HUES64 (cell line): Measurements from ENCODE around the gene CYP24A1.

Experiments
- H3K27ac ChIP-seq: 2 replicates; pipeline ENCODE4 v1.7.0; 2013; ENCODE audit warnings: low read depth, low read length, inconsistent platforms
- H3K27me3 ChIP-seq: 2 replicates; pipeline ENCODE4 v1.6.1; 2013; ENCODE audit warnings: mild to moderate bottlenecking, low read length; ENCODE audit not compliant: insufficient read depth
- H3K36me3 ChIP-seq: 2 replicates; pipeline ENCODE4 v1.6.1; 2013; ENCODE audit warnings: mild to moderate bottlenecking, low read length; ENCODE audit not compliant: insufficient read depth
- H3K4me1 ChIP-seq: 2 replicates; pipeline ENCODE4 v1.6.1; 2013; ENCODE audit warnings: mild to moderate bottlenecking, low read length, moderate library complexity; ENCODE audit not compliant: insufficient read depth
- H3K4me3 ChIP-seq: 2 replicates; pipeline ENCODE4 v1.5.1; 2013; ENCODE audit warnings: mild to moderate bottlenecking, low read length, moderate library complexity
- H3K9ac ChIP-seq: 2 replicates; pipeline ENCODE4 v1.6.1; 2013; ENCODE audit warnings: mild to moderate bottlenecking, low read depth, low read length
- H3K9me3 ChIP-seq: 2 replicates; pipeline ENCODE4 v1.6.1; 2013; ENCODE audit warnings: low read depth, low read length; ENCODE audit not compliant: insufficient read depth
- WGBS: fragments of 150-250, 120-280 bp; methylation state at CpG from one replicate; pipeline ENCODE4 v1.1.7; 2013; ENCODE audit warnings: missing lambda C conversion rate; 5-methylcytosine and 5-hydroxymethylcytosine counted together

Gene CYP24A1

DNA sequence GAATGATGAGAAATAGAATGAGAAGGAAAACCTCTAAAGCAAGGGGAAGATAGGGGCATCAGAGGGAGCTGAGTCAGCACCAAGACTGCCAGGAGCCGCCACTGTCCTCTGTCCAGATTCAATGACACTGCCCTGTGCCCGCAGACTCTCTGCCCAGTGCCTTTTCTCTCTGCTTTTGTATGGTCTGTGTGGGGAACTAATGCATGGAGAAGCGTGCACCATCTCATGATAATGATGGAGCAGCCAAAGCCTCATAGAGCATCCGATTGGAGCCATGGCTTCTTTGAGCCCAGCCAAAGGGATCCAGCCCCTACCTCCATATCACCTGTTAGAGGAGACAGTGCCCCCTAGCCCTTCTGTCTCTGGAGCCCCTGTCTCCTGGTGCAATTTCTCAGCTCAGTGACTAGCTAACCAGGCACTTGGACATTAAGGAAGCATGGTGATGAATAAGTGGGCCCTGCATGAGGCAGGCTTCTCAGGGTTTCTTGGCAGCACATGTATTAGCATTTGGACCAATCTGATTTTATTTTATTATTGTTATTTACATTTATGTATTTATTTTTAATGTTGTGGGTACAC lies 27.6 kb upstream of the CYP24A1 start:
- Histone ChIP-seq H3K4me3 (no peak overlapping the region), H3K36me3 (no peaks in the 10 kb centered on the region), H3K9me3 (no peaks in the 10 kb centered on the region), H3K27me3 (no peaks in the 10 kb centered on the region), H3K9ac (no peak overlapping the region), H3K27ac (no peak overlapping the region), H3K4me1 (peaks cover 3% of the 10 kb centered on the region; the same call in 1 of the 2 replicates)
- 81% methylated on average over 4 of the region's 4 CpGs for WGBS

DNA sequence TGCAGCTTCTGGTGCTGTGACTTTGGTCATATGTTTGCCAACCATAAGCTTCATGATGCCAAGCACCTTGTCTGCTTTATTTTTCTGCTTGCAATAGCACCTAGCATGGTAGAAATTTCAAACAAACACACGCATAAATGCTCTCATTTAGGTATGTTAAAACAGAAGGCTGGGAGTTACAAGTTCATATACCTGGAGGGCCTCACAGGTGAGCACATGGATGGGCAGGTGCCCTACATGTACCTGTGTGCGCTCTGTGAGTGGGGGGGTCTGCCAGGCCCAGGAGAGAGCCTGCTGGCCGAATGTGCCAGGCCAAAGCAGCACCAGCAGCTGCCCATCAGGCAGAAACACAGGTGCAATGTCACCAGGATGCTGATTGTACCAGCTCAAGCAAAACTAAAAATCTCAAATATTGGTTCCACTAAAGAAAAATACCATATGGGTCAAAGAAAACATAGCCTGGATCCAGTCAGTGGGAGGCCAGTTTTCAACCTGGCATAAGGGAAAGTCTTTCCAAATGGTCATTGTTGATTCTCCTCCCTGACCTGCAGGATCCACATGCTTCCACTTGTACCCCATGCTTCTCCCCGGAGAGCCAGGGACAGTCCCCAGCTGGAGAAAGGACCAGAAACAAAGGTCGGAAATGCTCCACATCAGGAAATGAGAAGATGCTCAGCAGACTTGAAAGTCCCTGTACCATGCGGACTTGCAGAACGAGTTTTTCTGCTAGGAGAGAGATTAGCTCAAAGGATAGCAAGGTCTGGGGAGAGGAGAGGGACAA lies 26.9 kb upstream of the CYP24A1 start:
- 88% methylated on average over 7 of the region's 7 CpGs for WGBS
- Histone ChIP-seq H3K9ac (no peak overlapping the region), H3K27me3 (no peaks in the 10 kb centered on the region), H3K4me1 (peaks cover 3% of the 10 kb centered on the region; the same call in 1 of the 2 replicates), H3K9me3 (no peaks in the 10 kb centered on the region), H3K36me3 (no peaks in the 10 kb centered on the region), H3K27ac (no peak overlapping the region), H3K4me3 (no peak overlapping the region)

DNA sequence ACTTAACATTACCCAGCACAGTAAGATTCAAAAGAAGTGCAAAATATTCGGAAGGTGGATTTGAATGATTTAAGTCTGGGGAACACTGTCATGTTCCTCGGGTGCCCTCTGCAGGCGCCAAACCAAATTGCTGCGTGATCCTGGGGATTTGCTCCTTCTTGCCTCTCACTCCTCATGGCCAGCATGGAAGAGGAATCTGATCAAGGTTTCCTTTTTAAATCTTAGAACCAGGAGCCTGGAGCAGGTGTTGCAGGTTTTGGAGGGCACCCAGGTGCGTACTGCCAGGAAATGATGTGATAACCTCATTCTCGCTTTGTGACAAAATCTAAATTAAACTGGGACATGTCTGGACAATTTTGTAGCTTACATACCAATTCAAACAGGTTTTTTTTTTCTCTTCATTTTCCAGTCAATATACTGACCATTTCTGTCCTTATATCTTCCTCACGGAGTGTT lies 26.0 kb upstream of the CYP24A1 start:
- Histone ChIP-seq H3K4me1 (peaks cover 3% of the 10 kb centered on the region; the same call in 1 of the 2 replicates), H3K4me3 (no peak overlapping the region), H3K36me3 (no peaks in the 10 kb centered on the region), H3K27me3 (no peaks in the 10 kb centered on the region), H3K27ac (no peak overlapping the region), H3K9me3 (no peaks in the 10 kb centered on the region), H3K9ac (no peak overlapping the region)
- WGBS, result 24% methylated on average over 6 of the region's 7 CpGs

GRCh38 chr20:54199283-54199682 lies 25.5 kb upstream of the CYP24A1 start:
- peaks cover 3% of the 10 kb centered on the region; the same call in 1 of the 2 replicates for H3K4me1 ChIP-seq
- no peaks in the 10 kb centered on the region for H3K9me3 ChIP-seq
- H3K4me3 ChIP-seq, result no peak overlapping the region
- H3K36me3 ChIP-seq, result no peaks in the 10 kb centered on the region
- no peak overlapping the region for H3K27ac ChIP-seq
- no peaks in the 10 kb centered on the region for H3K27me3 ChIP-seq
- 81% methylated on average over 6 of the region's 6 CpGs for WGBS
- no peak overlapping the region for H3K9ac ChIP-seq

GRCh38 chr20:54197621-54198604 lies 24.1 kb upstream of the CYP24A1 start:
- no peaks in the 10 kb centered on the region for H3K27me3 ChIP-seq
- H3K36me3 ChIP-seq, result no peaks in the 10 kb centered on the region
- H3K9ac ChIP-seq, result no peak overlapping the region
- H3K4me3 ChIP-seq, result no peak overlapping the region
- H3K9me3 ChIP-seq, result no peaks in the 10 kb centered on the region
- H3K27ac ChIP-seq, result no peak overlapping the region
- WGBS, result 87% methylated on average over 10 of the region's 13 CpGs
- H3K4me1 ChIP-seq, result peaks cover 3% of the 10 kb centered on the region; the same call in 1 of the 2 replicates

DNA sequence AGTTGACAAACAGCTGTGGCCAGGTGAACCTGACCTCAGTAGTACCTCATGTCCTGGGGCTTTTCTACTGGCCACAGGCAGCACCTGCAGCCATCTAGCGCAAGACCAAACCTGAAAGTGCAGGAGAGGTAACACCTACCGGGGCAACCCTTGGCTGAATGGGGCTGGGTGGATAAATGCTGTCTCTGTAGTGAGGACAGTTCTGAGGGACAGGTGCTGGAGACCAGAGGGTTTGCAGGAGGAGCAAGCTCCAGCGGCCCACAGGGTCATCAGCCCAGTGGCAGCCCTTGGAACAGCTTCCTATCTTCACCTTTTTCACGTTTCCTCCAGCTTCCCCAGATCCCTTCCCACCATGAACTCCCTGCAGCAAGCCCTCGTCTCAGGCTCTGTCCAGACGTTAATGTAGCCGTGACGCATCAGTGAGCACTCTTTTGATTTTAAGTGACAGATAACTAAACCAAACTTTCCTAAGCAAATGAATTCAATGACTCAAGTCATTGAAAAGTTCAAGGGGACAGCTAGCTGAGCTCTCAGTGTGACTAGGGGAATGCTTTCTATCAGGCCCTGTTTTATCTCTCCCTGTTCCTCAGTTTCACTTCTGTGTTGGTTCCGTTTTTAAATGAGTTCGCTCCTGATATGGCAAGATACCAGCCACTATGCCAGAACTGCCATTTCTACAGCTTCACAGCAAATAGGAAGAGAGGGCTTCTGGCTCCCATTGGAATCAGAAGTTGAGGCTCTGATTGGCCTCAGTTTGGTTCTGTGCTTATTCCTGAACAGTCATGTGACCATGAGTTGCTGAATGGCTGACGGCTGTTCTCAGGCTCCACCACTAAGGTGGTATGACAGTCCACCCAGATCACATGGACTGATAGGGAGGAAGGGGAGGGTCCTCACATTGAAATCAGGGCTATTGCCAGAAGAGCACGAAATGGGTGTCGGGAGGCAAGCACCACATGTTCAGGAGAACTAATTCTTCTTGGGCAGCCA lies 22.0 kb upstream of the CYP24A1 start:
- H3K36me3 ChIP-seq, result no peaks in the 10 kb centered on the region
- H3K27ac ChIP-seq, result no peak overlapping the region
- WGBS, result 91% methylated on average over 13 of the region's 13 CpGs

GRCh38 chr20:54194724-54195438 lies 21.1 kb upstream of the CYP24A1 start:
- no peak overlapping the region for H3K27ac ChIP-seq
- 87% methylated on average over 11 of the region's 11 CpGs for WGBS
- H3K27me3 ChIP-seq, result no peaks in the 10 kb centered on the region
- H3K9ac ChIP-seq, result no peak overlapping the region
- H3K4me1 ChIP-seq, result peaks cover 3% of the 10 kb centered on the region; the same call in 1 of the 2 replicates
- no peak overlapping the region for H3K4me3 ChIP-seq
- H3K9me3 ChIP-seq, result no peaks in the 10 kb centered on the region
- no peaks in the 10 kb centered on the region for H3K36me3 ChIP-seq

More for the DNA sequence above, 22.0 kb upstream of the CYP24A1 start:
- Histone ChIP-seq H3K9ac (no peak overlapping the region), H3K4me3 (no peak overlapping the region), H3K4me1 (peaks cover 3% of the 10 kb centered on the region; the same call in 1 of the 2 replicates), H3K9me3 (no peaks in the 10 kb centered on the region), H3K27me3 (no peaks in the 10 kb centered on the region)

DNA sequence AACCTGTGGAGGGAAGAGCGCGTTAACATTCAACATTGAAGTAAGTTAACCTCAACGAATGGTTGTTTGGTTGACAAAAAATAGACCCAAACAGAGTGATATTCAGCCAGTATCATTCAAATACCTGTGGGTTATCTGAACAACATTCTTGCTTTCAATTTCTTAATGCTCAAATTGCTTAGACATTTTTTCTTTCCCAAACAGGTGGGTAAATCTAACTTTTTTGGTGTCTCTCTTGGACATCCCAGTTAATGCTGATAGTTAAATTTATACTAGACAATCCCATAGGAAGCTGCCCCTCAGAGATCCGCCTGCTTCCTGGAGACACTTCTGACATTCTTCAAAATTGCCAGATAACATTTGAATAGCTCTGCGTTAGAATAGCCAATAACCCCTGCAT lies 20.0 kb upstream of the CYP24A1 start:
- Histone ChIP-seq H3K4me3 (no peak overlapping the region), H3K27me3 (no peaks in the 10 kb centered on the region), H3K4me1 (peaks cover 3% of the 10 kb centered on the region; the same call in 1 of the 2 replicates), H3K36me3 (no peaks in the 10 kb centered on the region), H3K9ac (no peak overlapping the region), H3K9me3 (no peaks in the 10 kb centered on the region), H3K27ac (no peak overlapping the region)
- WGBS, result 84% methylated on average over 5 of the region's 5 CpGs

DNA sequence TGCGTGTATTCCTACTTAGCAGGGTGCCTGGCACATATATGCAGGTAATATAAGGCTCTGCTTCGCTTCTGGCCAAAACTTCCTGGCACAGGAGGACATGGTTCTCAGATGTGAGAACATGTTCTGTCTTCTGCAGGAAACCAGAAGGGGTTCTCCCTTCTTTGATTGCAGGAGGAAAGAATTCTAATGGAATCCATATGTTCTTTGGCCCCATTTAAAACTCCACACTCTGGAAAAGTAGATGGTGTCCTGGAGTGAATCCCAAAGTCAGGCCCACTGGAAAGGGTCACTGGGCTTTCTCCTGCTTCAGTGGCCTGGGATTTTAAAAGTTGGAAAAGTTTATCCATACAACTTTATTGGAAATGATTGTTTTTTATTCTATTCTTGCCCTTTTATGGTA lies 16.4 kb upstream of the CYP24A1 start:
- H3K9ac ChIP-seq, result no peak overlapping the region
- H3K4me3 ChIP-seq, result no peak overlapping the region
- no peaks in the 10 kb centered on the region for H3K36me3 ChIP-seq
- H3K27ac ChIP-seq, result no peak overlapping the region
- no peaks in the 10 kb centered on the region for H3K27me3 ChIP-seq
- H3K4me1 ChIP-seq, result no peaks in the 10 kb centered on the region
- no peaks in the 10 kb centered on the region for H3K9me3 ChIP-seq
- WGBS, result 95% methylated on average over 2 of the region's 2 CpGs
